HCT116 (cell line): ENCODE measurements around the gene MAF. TPM values are rescaled to one million over a fixed set of nuclear protein-coding genes. Genes with fewer than 3 reads are reported as not detected.

Experiments used
- ATAC-seq: fragments of 200-7000 bp; cut with Tn5 transposase; 2 replicates; pipeline ENCODE4 v1.9.1; 2020; ENCODE audit warnings: mild to moderate bottlenecking, moderate library complexity
- Bru-seq: library from RNA; stranded (reverse); fragments of 400-500 nt; gene quantifications from one replicate; lab custom pipeline; 2021; lab: Mats Ljungman, UMichigan
- BruChase-seq, 2 experiments: library from RNA; stranded (reverse); fragments of 400-500 nt; gene quantifications; one replicate each; lab custom pipeline; 2021; lab: Mats Ljungman, UMichigan
- BruUV-seq: library from RNA; stranded (reverse); fragments of 400-500 nt; replicated peaks from 2 replicates; lab custom pipeline; 2021; lab: Mats Ljungman, UMichigan
- CTCF ChIA-PET: fragments of 300-600 bp; sonication (Branson Sonifier 250); formaldehyde crosslinking; loops from one replicate; lab custom pipeline; 2021; ENCODE audit warnings: antibody characterized with exemption; lab: Charles Lee
- POLR2A ChIA-PET: fragments of 300-600, 350-600 bp; sonication (Branson Sonifier 250); formaldehyde crosslinking; loops from one replicate; lab custom pipeline; 2021; ENCODE audit warnings: antibody characterized with exemption; lab: Charles Lee
- RAD21 ChIA-PET, 2 experiments: fragments of 300-600 bp; sonication (Branson Sonifier 250); formaldehyde crosslinking; loops; one replicate each; lab custom pipeline; 2023; ENCODE audit warnings: low total read pairs in 2 of 2; ENCODE audit not compliant: uncharacterized antibody in 2 of 2, unreplicated experiment in 2 of 2, low non-redundant PET in 1 of 2; lab: Charles Lee
- DNase-seq: peaks from one replicate; pipeline ENCODE4 v3.0.0-alpha.2; 2010; ENCODE audit warnings: low read depth, low spot score
- H2AFZ ChIP-seq: fragments of 200-600 bp; shearing (Covaris generic), sonication (generic); 2 replicates; pipeline ENCODE4 v1.6.1; 2017; ENCODE audit warnings: low read depth, mixed run types, mixed read lengths, antibody characterized with exemption, low read length; ENCODE audit not compliant: poor library complexity, severe bottlenecking
- H3K27ac ChIP-seq: 2 replicates; pipeline ENCODE4 v1.5.1; 2012; ENCODE audit warnings: low read depth, low read length
- H3K27me3 ChIP-seq: fragments of 200-600 bp; sonication (generic); 2 replicates; pipeline ENCODE4 v1.6.1; 2016; ENCODE audit warnings: mixed run types, low read length, mixed read lengths; ENCODE audit not compliant: insufficient read depth
- H3K36me3 ChIP-seq, 2 experiments: fragments of 200-500 bp in 1 of 2; fragments of 200-600 bp in 1 of 2; sonication (Bioruptor generic) in 1 of 2; sonication (generic) in 1 of 2; 2 replicates each; pipeline versions ENCODE4 v1.5.1 to v1.6.1; 2014 to 2016; ENCODE audit warnings: low read length in 2 of 2, inconsistent platforms in 1 of 2, mixed read lengths in 1 of 2, mixed run types in 1 of 2; ENCODE audit not compliant: insufficient read depth in 2 of 2, control insufficient read depth in 1 of 2
- H3K4me1 ChIP-seq, 2 experiments: fragments of 200-600 bp in 1 of 2; sonication (generic) in 1 of 2; 2 replicates each; pipeline versions ENCODE4 v1.5.1 to v1.6.1; 2012 to 2017; ENCODE audit warnings: low read length in 2 of 2, inconsistent platforms in 1 of 2, mild to moderate bottlenecking in 1 of 2, mixed read lengths in 1 of 2, mixed run types in 1 of 2, moderate library complexity in 1 of 2; ENCODE audit not compliant: insufficient read depth in 2 of 2, control insufficient read depth in 1 of 2
- H3K4me2 ChIP-seq: fragments of 200-600 bp; sonication (generic); 2 replicates; pipeline ENCODE4 v1.6.1; 2017; ENCODE audit warnings: mixed run types, low read length, mixed read lengths
- H3K4me3 ChIP-seq, 2 experiments: fragments of 200-600 bp in 1 of 2; sonication (generic) in 1 of 2; replicated peaks in 1 of 2; 2 replicates each; pipeline ENCODE4 v1.5.1; 2011 to 2016; ENCODE audit warnings: low read length in 2 of 2, control low read depth in 1 of 2, low read depth in 1 of 2, mild to moderate bottlenecking in 1 of 2, mixed read lengths in 1 of 2, mixed run types in 1 of 2
- H3K79me2 ChIP-seq: fragments of 200-600 bp; sonication (generic); 2 replicates; pipeline ENCODE4 v1.6.1; 2017; ENCODE audit warnings: mild to moderate bottlenecking, mixed run types, low read length, moderate library complexity, mixed read lengths; ENCODE audit not compliant: insufficient read depth
- H3K9ac ChIP-seq: fragments of 200-600 bp; sonication (generic); 2 replicates; pipeline ENCODE4 v1.6.1; 2016; ENCODE audit warnings: low read length, mixed read lengths
- H3K9me2 ChIP-seq: fragments of 200-600 bp; sonication (generic), shearing (Covaris generic); 2 replicates; pipeline ENCODE4 v1.6.1; 2017; ENCODE audit warnings: mixed run types, mild to moderate bottlenecking, moderate library complexity; ENCODE audit not compliant: insufficient read depth
- H3K9me3 ChIP-seq, 2 experiments: fragments of 200-500 bp in 1 of 2; fragments of 200-600 bp in 1 of 2; sonication (Bioruptor generic) in 1 of 2; sonication (generic) in 1 of 2; 2 replicates each; pipeline ENCODE4 v1.6.1; 2014 to 2017; ENCODE audit warnings: low read length in 2 of 2, mixed read lengths in 2 of 2, inconsistent platforms in 1 of 2, low read depth in 1 of 2, mild to moderate bottlenecking in 1 of 2, mixed run types in 1 of 2, moderate library complexity in 1 of 2; ENCODE audit not compliant: control insufficient read depth in 1 of 2, insufficient read depth in 1 of 2
- H4K20me1 ChIP-seq: fragments of 200-600 bp; sonication (generic), shearing (Covaris generic); 2 replicates; pipeline ENCODE4 v1.6.1; 2017; ENCODE audit warnings: mixed run types, mild to moderate bottlenecking, moderate library complexity; ENCODE audit not compliant: insufficient read depth
- CBX3 ChIP-seq: IDR thresholded peaks from 2 replicates; pipeline ENCODE4 v1.6.1; 2012; ENCODE audit warnings: low read depth
- CEBPB ChIP-seq: IDR thresholded peaks from 2 replicates; pipeline ENCODE4 v1.6.1; 2012; ENCODE audit warnings: low read depth
- EGR1 ChIP-seq: IDR thresholded peaks from 2 replicates; pipeline ENCODE4 v1.6.1; 2012; ENCODE audit warnings: low read depth
- ELF1 ChIP-seq: IDR thresholded peaks from 2 replicates; pipeline ENCODE4 v1.6.1; 2012; ENCODE audit warnings: low read depth, borderline replicate concordance
- EZH2 ChIP-seq: fragments of 200-600 bp; sonication (generic); IDR thresholded peaks from 2 replicates; pipeline ENCODE4 v1.6.1; 2017; ENCODE audit warnings: antibody characterized with exemption, mixed run types
- RAD21 ChIP-seq: IDR thresholded peaks from 2 replicates; pipeline ENCODE4 v1.6.1; 2012; ENCODE audit warnings: low read depth, mild to moderate bottlenecking
- SP1 ChIP-seq: IDR thresholded peaks from 2 replicates; pipeline ENCODE4 v1.6.1; 2012; ENCODE audit warnings: low read depth
- SRF ChIP-seq: IDR thresholded peaks from 2 replicates; pipeline ENCODE4 v1.6.1; 2012; ENCODE audit warnings: low read depth
- ZBTB33 ChIP-seq: IDR thresholded peaks from 2 replicates; pipeline ENCODE4 v1.6.1; 2011; ENCODE audit warnings: mild to moderate bottlenecking, low read length, moderate library complexity; ENCODE audit not compliant: insufficient replicate concordance; ENCODE audit errors: extremely low read depth
- intact Hi-C: fragments of 100-400 bp; cut with micrococcal nuclease; formaldehyde crosslinking; loops from 2 replicates; pipeline ENCODE4 v1.10.0; 2022
- long read RNA-seq: library from polyadenylated mRNA; unstranded; transcript quantifications from one replicate; pipeline ENCODE4 v2.0.0, GENCODE V29; 2021; ENCODE audit not compliant: unreplicated experiment
- polyA plus RNA-seq: library from polyadenylated mRNA; unstranded; fragments of >200 nt; gene quantifications from 2 replicates; pipeline ENCODE4 v1.2.1, GENCODE V29; 2012; ENCODE audit warnings: missing spikeins
- total RNA-seq: library from RNA; stranded (reverse); gene quantifications from one replicate; pipeline ENCODE4 v1.2.1, GENCODE V29; 2021; ENCODE audit not compliant: unreplicated experiment
- TF ChIP-seq, protein P1 (sequence below): IDR thresholded peaks from 2 replicates; pipeline ENCODE4 v1.6.1; 2012
- TF ChIP-seq, protein P2 (sequence below): IDR thresholded peaks from 2 replicates; pipeline ENCODE4 v1.6.1; 2012; ENCODE audit warnings: low read depth

The MAF gene
- total RNA-seq (0.27 TPM), Bru-seq, nascent RNA (not detected), BruChase-seq, experiment 1, labeled RNA remaining after a 6-hour chase (not detected), BruChase-seq, experiment 2, labeled RNA remaining after a 2-hour chase (not detected)
- polyA plus RNA-seq: not detected in 2 replicates
- long read RNA-seq: 0 reads

- BruUV-seq: no TSS peak
- H3K27me3 ChIP-seq: no peaks in the 10 kb centered on the region
- no peaks in the 10 kb centered on the region for H3K4me1 ChIP-seq
- H3K9me2 ChIP-seq: no peaks in the 10 kb centered on the region
- RAD21 ChIA-PET: no interaction called here
- no peak within 1 kb of the TSS for H2AFZ ChIP-seq
- CTCF ChIA-PET: no interaction called here
- no peak for DNase-seq
- no peaks in the 10 kb centered on the region for H3K79me2 ChIP-seq
- ATAC-seq: no peak
- intact Hi-C loops: no loop called here
- H3K9ac ChIP-seq: no peak within 1 kb of the TSS
- no peak for TF ChIP-seq EGR1
- TF ChIP-seq ELF1: no peak
- TF ChIP-seq SRF: no peak
- no peak for TF ChIP-seq RAD21
- TF ChIP-seq ZBTB33: no peak
- no peak for TF ChIP-seq CEBPB
- no peak for TF ChIP-seq CBX3
- TF ChIP-seq, protein P1, sequence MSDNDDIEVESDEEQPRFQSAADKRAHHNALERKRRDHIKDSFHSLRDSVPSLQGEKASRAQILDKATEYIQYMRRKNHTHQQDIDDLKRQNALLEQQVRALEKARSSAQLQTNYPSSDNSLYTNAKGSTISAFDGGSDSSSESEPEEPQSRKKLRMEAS: no peak
- no peak for TF ChIP-seq SP1
- TF ChIP-seq, protein P2, sequence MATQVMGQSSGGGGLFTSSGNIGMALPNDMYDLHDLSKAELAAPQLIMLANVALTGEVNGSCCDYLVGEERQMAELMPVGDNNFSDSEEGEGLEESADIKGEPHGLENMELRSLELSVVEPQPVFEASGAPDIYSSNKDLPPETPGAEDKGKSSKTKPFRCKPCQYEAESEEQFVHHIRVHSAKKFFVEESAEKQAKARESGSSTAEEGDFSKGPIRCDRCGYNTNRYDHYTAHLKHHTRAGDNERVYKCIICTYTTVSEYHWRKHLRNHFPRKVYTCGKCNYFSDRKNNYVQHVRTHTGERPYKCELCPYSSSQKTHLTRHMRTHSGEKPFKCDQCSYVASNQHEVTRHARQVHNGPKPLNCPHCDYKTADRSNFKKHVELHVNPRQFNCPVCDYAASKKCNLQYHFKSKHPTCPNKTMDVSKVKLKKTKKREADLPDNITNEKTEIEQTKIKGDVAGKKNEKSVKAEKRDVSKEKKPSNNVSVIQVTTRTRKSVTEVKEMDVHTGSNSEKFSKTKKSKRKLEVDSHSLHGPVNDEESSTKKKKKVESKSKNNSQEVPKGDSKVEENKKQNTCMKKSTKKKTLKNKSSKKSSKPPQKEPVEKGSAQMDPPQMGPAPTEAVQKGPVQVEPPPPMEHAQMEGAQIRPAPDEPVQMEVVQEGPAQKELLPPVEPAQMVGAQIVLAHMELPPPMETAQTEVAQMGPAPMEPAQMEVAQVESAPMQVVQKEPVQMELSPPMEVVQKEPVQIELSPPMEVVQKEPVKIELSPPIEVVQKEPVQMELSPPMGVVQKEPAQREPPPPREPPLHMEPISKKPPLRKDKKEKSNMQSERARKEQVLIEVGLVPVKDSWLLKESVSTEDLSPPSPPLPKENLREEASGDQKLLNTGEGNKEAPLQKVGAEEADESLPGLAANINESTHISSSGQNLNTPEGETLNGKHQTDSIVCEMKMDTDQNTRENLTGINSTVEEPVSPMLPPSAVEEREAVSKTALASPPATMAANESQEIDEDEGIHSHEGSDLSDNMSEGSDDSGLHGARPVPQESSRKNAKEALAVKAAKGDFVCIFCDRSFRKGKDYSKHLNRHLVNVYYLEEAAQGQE: no peak
- TF ChIP-seq EZH2: no peak
- TF ChIP-seq, all 23 proteins: peak for 0
- H4K20me1 ChIP-seq: no peaks in the 10 kb centered on the region
- POLR2A ChIA-PET: no interaction called here
- H3K4me3 ChIP-seq: no peak within 1 kb of the TSS
- no peak within 1 kb of the TSS for H3K27ac ChIP-seq
- peaks cover 9 to 34% of the 10 kb centered on the region in 2 experiments; a peak in 2 of 4 replicates for H3K9me3 ChIP-seq
- H3K4me2 ChIP-seq: no peak within 1 kb of the TSS
- no peaks in the 10 kb centered on the region for H3K36me3 ChIP-seq
Observed at GRCh38 chr16:79600638-79601091, at the start of gene MAF. TSS of gene MAF (minus strand) at chr16:79600737. CDS start at chr16:79599902, 835 bp downstream.
